ENCODE results near the gene CASP5. TPM values are rescaled to one million over a fixed set of nuclear protein-coding genes. Genes with fewer than 3 reads are reported as not detected.

The CASP5 gene
- total RNA-seq, 1 donor from 2014 or later, result not detected

DNA sequence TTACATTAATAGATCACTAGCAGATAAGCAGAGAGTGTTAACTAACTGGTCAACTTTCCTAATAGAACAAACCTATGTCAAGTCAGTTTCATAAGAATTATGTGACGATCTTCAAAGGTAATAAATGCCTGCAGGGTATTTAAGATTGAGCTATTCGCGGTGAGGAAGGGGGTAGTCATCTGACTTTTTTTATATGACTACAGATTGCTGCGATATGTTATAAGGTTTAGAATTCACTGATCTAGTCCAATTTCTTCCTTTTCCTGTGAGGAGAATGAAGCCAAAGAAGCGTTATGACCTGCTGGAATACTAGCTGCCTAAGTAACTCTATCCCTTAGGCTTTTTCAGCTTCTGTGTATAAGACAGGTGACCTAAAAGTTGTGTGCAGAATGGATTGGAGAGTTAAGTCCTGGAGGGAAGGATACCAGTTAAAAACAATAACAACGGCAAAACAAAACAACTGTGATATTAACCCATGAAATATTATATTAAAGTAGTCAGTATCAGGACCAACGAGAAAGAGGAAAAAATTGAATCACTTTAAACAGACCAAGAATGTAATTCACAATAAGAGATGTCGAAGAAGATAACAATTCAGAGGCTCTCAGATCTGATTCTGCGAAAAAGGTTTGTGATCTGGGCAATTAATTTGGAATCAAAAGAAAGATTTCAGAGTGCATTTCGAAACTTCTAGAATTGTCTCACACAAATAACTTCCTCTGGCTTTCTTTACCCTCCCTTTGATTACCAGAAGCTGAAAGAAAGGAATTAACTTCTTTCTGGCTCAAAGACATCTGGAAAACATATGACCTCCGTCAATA, 55.2 kb downstream of the CASP5 start:
- DNase-seq (ENCODE audit: low read depth), result no peak
- TF ChIP-seq, protein P1, sequence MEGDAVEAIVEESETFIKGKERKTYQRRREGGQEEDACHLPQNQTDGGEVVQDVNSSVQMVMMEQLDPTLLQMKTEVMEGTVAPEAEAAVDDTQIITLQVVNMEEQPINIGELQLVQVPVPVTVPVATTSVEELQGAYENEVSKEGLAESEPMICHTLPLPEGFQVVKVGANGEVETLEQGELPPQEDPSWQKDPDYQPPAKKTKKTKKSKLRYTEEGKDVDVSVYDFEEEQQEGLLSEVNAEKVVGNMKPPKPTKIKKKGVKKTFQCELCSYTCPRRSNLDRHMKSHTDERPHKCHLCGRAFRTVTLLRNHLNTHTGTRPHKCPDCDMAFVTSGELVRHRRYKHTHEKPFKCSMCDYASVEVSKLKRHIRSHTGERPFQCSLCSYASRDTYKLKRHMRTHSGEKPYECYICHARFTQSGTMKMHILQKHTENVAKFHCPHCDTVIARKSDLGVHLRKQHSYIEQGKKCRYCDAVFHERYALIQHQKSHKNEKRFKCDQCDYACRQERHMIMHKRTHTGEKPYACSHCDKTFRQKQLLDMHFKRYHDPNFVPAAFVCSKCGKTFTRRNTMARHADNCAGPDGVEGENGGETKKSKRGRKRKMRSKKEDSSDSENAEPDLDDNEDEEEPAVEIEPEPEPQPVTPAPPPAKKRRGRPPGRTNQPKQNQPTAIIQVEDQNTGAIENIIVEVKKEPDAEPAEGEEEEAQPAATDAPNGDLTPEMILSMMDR (conservative IDR thresholded peaks at IDR 0.05; ENCODE audit: low read depth, low read length), result no peak
- peak overlapping the region; percentile 65 for H3K4me3 ChIP-seq (ENCODE audit: low read depth, low read length)

DNA sequence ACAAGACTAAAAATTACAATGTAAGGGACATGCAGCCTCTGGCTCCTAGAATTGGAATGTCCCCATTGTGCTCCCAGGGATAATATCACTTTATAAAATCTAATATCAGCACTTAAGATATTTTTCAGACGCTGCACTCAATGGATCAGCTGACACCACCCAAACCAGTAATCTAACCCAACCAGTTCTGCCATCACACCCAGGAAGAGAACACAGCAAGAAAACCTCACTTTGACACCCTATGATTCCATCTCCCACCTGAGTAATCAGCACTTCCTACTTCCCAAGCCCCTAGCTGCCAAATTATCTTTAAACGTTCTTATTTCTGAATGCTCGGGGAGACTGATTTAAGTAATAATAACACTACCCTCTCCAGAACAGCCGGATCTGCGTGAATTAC, 57.2 kb downstream of the CASP5 start:
- no peak overlapping the region for H3K4me3 ChIP-seq (ENCODE audit: low read depth, low read length)
- TF ChIP-seq, protein P1 (conservative IDR thresholded peaks at IDR 0.05; ENCODE audit: low read depth, low read length), result no peak
- DNase-seq (ENCODE audit: low read depth), result no peak

DNA sequence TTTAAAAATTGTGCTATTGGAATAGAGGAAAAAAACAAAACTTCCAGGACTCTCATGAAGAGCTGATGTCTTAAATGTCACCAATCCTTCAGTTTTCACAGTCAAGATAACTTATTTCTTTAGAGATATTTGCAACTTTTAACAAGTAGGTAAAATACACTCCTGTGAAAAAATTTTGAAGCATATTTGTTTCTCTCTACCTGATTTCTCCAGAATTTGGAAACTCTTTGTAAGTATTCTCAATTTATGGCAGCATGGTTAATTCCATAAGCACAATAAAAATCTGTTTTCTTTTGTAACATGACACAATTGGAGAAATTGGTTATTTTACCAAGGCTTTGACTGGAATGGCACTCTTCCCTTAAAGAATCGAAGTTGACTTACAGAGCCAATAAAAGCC, 58.7 kb downstream of the CASP5 start:
- TF ChIP-seq, protein P1 (conservative IDR thresholded peaks at IDR 0.05; ENCODE audit: low read depth, low read length), result no peak
- DNase-seq (ENCODE audit: low read depth), result no peak
- no peak overlapping the region for H3K4me3 ChIP-seq (ENCODE audit: low read depth, low read length)

DNA sequence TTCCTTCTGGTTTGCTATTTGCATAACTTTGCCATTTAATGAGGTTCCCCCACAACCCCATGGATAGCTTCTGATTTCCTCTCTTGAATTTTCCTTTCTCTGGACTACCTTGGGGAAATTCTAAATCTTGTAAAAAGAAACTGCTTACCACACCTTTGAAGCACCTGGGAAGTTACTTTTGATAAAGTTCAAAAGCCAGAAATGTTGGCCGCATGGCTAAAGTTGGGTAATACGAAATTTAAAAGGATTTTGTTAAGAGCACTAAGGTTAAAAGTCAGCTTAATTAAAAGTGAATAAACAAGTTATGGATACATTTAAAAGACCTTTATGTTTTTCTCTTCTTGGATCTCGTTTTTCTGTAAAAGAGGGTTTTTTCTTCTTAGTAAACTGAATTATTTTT, 60.1 kb downstream of the CASP5 start:
- TF ChIP-seq, protein P1 (conservative IDR thresholded peaks at IDR 0.05; ENCODE audit: low read depth, low read length), result no peak
- H3K4me3 ChIP-seq (ENCODE audit: low read depth, low read length), result no peak overlapping the region
- no peak for DNase-seq (ENCODE audit: low read depth)

DNA sequence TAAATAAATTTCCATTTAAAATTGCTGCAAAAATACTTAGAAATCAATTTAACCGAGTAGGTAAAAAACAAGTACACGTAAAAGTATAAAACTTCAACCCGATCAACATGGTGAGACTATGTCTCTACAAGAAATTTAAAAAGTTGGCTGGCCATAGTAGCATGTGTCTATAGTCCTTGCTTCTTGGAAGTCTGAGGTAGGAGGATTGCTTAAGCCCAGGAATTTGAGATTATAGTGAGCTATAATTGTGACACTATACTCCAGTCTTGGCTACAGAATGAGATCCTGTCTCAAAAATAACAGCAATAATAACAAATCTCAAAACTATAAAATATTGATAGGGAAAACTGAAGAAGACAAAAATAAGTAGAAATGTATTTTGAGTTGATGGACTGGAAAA, 65.7 kb downstream of the CASP5 start:
- no peak for DNase-seq (ENCODE audit: low read depth)
- TF ChIP-seq, protein P1 (conservative IDR thresholded peaks at IDR 0.05; ENCODE audit: low read depth, low read length), result no peak
- no peak overlapping the region for H3K4me3 ChIP-seq (ENCODE audit: low read depth, low read length)

DNA sequence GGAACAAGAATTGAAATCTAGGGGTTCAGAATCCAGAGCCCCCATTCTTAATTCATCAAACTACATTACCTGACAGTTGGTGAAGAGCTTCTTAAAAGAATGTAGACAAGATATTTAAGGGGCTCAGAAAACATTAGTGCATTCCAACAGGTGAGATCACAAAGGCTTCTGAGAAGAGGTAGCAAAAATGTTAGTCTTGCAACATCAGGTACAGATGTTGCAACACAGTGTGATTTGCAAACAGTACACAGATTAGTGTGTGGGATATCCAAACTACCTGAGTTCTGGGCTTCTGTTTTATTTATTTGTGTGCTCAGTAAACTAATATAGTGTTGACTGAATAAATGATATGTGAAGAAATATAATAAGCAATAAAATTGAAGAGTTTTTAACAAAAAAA, 66.4 kb downstream of the CASP5 start:
- H3K4me3 ChIP-seq (ENCODE audit: low read depth, low read length), result no peak overlapping the region
- TF ChIP-seq, protein P1 (conservative IDR thresholded peaks at IDR 0.05; ENCODE audit: low read depth, low read length), result no peak
- DNase-seq (ENCODE audit: low read depth), result peak; percentile 22

DNA sequence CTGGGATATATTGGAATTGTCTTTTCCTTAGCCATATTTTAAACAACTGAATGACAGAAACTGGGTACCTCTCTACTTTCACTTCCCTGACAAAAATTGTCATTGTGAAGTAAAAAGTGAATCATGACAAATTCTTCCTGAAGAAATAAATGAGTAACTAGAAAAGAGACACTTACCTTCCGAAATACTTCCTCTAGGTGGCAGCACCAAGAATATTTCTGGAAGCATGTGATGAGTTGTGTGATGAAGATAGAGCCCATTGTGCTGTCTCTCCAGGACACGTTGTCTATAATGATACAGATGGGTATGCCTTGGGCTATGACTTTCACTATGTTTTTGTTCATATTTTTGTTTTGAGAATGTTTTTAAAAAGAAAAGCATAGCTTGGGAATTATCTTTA, 76.1 kb downstream of the CASP5 start:
- TF ChIP-seq, protein P1 (conservative IDR thresholded peaks at IDR 0.05; ENCODE audit: low read depth, low read length), result peak; percentile 61
- H3K4me3 ChIP-seq (ENCODE audit: low read depth, low read length), result no peak overlapping the region
- DNase-seq (ENCODE audit: low read depth), result peak; percentile 44
